Motor neuron (in vitro differentiated cells): ENCODE results near the gene APOBEC3G. TPM values are rescaled to one million over a fixed set of nuclear protein-coding genes. Genes with fewer than 3 reads are reported as not detected.
"Not testable (repeated sequence)": the region's sequence is repeated elsewhere in the genome, so short reads cannot be mapped to it uniquely, and the experiment has no call there.

ENCODE experiments used
- ATAC-seq, 8 experiments: fragments of 200-7000 bp; cut with Tn5 transposase; replicated peaks in 6 of 8; 2 replicates each; pipeline ENCODE4 v1.8.0; 2021; ENCODE audit warnings: mild to moderate bottlenecking in 8 of 8, moderate library complexity in 8 of 8
- H3K27ac ChIP-seq, 2 donors: fragments of 250-450 bp; sonication (Bioruptor Pico); 2 replicates each; pipeline ENCODE4 v1.9.0; 2021; ENCODE audit warnings: antibody characterized with exemption in 2 of 2, mild to moderate bottlenecking in 2 of 2, moderate library complexity in 1 of 2
- H3K4me1 ChIP-seq, 2 donors: fragments of 250-450 bp; sonication (Bioruptor Pico); replicated peaks in 1 of 2; 2 replicates each; pipeline ENCODE4 v1.6.1; 2021; ENCODE audit warnings: antibody characterized with exemption in 2 of 2, mild to moderate bottlenecking in 2 of 2, moderate library complexity in 1 of 2
- H3K4me3 ChIP-seq, 5 donors: fragments of 250-450 bp; sonication (Bioruptor Pico); 2 replicates each; pipeline ENCODE4 v1.9.0; 2021; ENCODE audit warnings: antibody characterized with exemption in 5 of 5, mild to moderate bottlenecking in 5 of 5, moderate library complexity in 4 of 5
- WGBS, 10 experiments: fragments of 450-650 bp; shearing (Covaris generic); methylation state at CpG; one replicate each; pipeline ENCODE4 v1.0.0; 2022; 5-methylcytosine and 5-hydroxymethylcytosine counted together
- in situ Hi-C, 9 experiments: fragments of 400-800 bp; cut with MboI; loops; one replicate each; pipeline ENCODE4 v1.15.0; 2021; ENCODE audit warnings: low sequenced_read_pairs in 9 of 9, low pct_unique_long_range_greater_than_20kb in 2 of 9; ENCODE audit not compliant: unreplicated experiment in 9 of 9
- total RNA-seq, 8 experiments: library from RNA; unstranded; fragments of 300-600 nt; gene quantifications; 2 replicates each; pipeline versions ENCODE4 v1.2.3 to v1.2.4, GENCODE V29; 2022

The APOBEC3G gene
- total RNA-seq, 8 experiments from 2014 or later, result 0.83 to 21.2 (median 4.3) TPM

DNA sequence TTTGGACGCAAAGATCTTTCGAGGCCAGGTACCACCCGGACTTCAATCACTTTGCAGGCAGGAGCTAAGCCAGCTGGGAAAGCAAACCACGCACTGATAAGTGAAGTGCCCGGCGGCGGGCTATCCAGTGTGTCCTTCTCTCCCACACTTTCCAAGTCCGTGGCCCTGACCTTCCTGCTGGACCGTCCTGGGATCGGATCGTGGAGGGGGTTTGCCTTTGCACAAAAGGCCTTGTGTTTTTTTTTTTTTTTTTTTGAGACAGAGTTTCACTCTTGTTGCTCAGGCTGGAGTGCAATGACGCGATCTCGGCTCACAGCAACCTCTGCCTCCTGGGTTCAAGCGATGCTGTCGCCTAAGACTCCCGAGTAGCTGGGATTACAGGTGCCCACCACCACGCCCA lies 34.0 kb upstream of the APOBEC3G start:
- peaks cover 38 to 42% of the 10 kb centered on the region in 2 donors for H3K4me1 ChIP-seq
- H3K4me3 ChIP-seq, H3K27ac ChIP-seq, ATAC-seq, in situ Hi-C loops: not testable (repeated sequence)
- WGBS, 10 experiments, result 95% methylated on average over 3 of the region's 18 CpGs; no CpG with 5 or more reads in 9 of the 10 experiments

- in situ Hi-C loops, H3K4me3 ChIP-seq, H3K27ac ChIP-seq: not testable (repeated sequence)
- WGBS, 10 experiments, result 40 to 86% (median 60%) methylated on average over 1 to 7 of the region's 14 CpGs; no CpG with 5 or more reads in 6 of the 10 experiments
- peak in 3 of 8 experiments; percentile 28 to 49 (median 29) for ATAC-seq
- H3K4me1 ChIP-seq, result peaks cover 30 to 32% of the 10 kb centered on the region in 2 donors
Measured at GRCh38 chr22:39045136-39045535, 31.9 kb upstream of the APOBEC3G start.

GRCh38 chr22:39049486-39049885 lies 27.6 kb upstream of the APOBEC3G start:
- 87 to 100% (median 95%) methylated on average over 1 to 6 of the region's 7 CpGs; no CpG with 5 or more reads in 1 of the 10 experiments for WGBS, 10 experiments
- not testable (repeated sequence) for ATAC-seq

DNA sequence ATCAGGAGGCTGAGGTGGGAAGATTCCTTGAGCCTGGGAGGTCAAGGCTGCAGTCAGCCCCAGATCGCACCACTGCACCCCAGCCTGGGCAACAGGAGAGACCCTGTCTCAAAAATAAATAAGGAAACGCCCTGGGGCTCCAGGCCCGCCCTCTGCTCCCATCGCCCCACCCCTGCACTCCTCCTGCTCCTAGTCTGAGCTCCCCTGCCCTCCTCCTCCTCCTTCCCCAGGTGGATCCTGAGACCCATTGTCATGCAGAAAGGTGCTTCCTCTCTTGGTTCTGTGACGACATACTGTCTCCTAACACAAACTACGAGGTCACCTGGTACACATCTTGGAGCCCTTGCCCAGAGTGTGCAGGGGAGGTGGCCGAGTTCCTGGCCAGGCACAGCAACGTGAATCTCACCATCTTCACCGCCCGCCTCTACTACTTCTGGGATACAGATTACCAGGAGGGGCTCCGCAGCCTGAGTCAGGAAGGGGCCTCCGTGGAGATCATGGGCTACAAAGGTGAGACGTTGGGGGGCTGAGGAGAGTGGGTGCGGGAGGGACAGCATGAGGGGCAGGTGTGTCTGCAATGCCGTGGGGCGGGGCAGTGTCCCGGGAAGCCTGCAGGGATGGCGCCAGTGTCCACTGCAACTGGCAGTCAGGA lies 25.1 kb upstream of the APOBEC3G start:
- in situ Hi-C loops, ATAC-seq, H3K4me1 ChIP-seq, H3K27ac ChIP-seq, H3K4me3 ChIP-seq: not testable (repeated sequence)
- 70 to 90% (median 80%) methylated on average over 2 of the region's 18 CpGs; no CpG with 5 or more reads in 7 of the 10 experiments for WGBS, 10 experiments

More at GRCh38 chr22:39049486-39049885, 27.6 kb upstream of the APOBEC3G start:
- H3K27ac ChIP-seq, H3K4me3 ChIP-seq, in situ Hi-C loops: not testable (repeated sequence)
- H3K4me1 ChIP-seq, result peaks cover 13% of the 10 kb centered on the region in 2 donors

- in situ Hi-C loops, result no loop called here
- no peak overlapping the region for H3K4me3 ChIP-seq
- no peak for ATAC-seq
- WGBS, 10 experiments, result 30 to 100% (median 94%) methylated on average over 1 to 7 of the region's 11 CpGs; no CpG with 5 or more reads in 1 of the 10 experiments
- H3K4me1 ChIP-seq, result no peaks in the 10 kb centered on the region
- H3K27ac ChIP-seq, result no peak overlapping the region
Measured at GRCh38 chr22:39055658-39056057, 21.4 kb upstream of the APOBEC3G start.

GRCh38 chr22:39061290-39061689 lies 15.8 kb upstream of the APOBEC3G start:
- H3K4me3 ChIP-seq, H3K4me1 ChIP-seq, H3K27ac ChIP-seq, ATAC-seq, in situ Hi-C loops: not testable (repeated sequence)
- WGBS, 10 experiments, result 33 to 80% (median 79%) methylated on average over 1 to 5 of the region's 6 CpGs; no CpG with 5 or more reads in 3 of the 10 experiments

- H3K4me1 ChIP-seq, ATAC-seq, in situ Hi-C loops, H3K27ac ChIP-seq, H3K4me3 ChIP-seq: not testable (repeated sequence)
- 40 to 93% (median 83%) methylated on average over 1 to 10 of the region's 10 CpGs; no CpG with 5 or more reads in 3 of the 10 experiments for WGBS, 10 experiments
Measured at GRCh38 chr22:39061951-39062350, 15.1 kb upstream of the APOBEC3G start.

GRCh38 chr22:39063904-39064303 lies 13.2 kb upstream of the APOBEC3G start:
- WGBS, 10 experiments, result no CpG with 5 or more reads among the region's 8 CpGs
- in situ Hi-C loops, H3K4me1 ChIP-seq, ATAC-seq, H3K27ac ChIP-seq, H3K4me3 ChIP-seq: not testable (repeated sequence)

DNA sequence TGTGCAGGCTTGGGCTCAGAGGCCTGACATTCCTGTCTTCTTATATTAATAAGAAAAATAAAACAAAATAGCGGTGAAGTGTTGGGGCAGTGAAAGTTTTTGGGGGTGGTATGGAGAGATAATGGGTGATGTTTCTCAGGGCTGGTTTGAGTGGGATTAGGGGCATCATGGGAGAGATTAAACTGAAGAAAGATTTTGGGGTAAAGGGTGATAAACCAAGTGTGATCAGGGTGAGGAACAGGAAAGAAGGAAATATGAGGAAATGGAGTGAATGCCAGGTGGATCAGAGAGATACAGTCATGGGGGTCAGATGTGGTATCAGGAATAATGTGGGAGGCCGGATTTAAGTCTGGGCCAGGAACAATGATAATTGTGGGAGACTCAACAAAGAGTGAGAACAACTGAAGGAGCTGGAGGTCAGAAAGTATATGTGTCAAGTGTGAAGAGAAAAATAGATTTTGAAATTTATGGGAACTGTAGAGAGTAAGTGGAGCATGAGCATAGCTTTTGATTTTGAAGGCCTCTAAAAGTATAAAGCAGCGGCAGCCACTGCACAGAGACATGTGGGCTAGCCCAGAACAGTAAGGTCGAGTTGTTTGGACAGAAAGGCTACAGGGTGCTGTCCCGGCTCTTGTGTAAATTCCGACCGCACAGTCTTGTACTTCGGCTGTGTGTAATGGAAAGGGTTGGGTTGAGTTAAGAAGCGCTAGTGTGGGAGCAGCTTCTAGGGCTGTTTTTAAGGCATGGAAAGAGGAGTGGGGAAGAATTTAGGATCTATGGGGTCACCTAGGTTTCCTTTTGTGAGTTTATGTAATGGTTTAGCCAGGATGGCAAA lies 10.4 kb upstream of the APOBEC3G start:
- not testable (repeated sequence) for H3K4me1 ChIP-seq
- WGBS, 10 experiments, result 37 to 100% (median 86%) methylated on average over 3 to 9 of the region's 9 CpGs

GRCh38 chr22:39068033-39068785 lies 8.9 kb upstream of the APOBEC3G start:
- WGBS, 10 experiments, result 46 to 90% (median 83%) methylated on average over 2 to 9 of the region's 13 CpGs
- H3K4me1 ChIP-seq, result no peaks in the 10 kb centered on the region
- in situ Hi-C loops, result no loop called here
- no peak for ATAC-seq
- H3K27ac ChIP-seq, result no peak overlapping the region
- no peak overlapping the region for H3K4me3 ChIP-seq

More for the DNA sequence above, 10.4 kb upstream of the APOBEC3G start:
- in situ Hi-C loops, ATAC-seq, H3K27ac ChIP-seq, H3K4me3 ChIP-seq: not testable (repeated sequence)

DNA sequence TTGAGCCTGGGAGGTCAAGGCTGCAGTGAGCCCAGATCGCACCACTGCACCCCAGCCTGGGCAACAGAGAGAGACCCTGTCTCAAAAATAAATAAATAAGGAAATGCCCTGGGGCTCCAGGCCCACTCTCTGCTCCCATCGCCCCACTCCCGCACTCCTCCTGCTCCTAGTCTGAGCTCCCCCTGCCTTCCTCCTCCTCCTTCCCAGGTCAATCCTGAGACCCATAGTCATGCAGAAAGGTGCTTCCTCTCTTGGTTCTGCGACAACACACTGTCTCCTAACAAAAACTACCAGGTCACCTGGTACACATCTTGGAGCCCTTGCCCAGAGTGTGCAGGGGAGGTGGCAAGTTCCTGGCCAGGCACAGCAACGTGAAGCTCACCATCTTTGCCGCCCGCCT lies 6.9 kb upstream of the APOBEC3G start:
- no peak overlapping the region for H3K4me3 ChIP-seq
- H3K4me1 ChIP-seq, result peaks cover 0 to 6% of the 10 kb centered on the region in 2 donors
- 100% methylated on average over 1 to 2 of the region's 7 CpGs; no CpG with 5 or more reads in 4 of the 10 experiments for WGBS, 10 experiments
- no peak overlapping the region for H3K27ac ChIP-seq
- no peak for ATAC-seq
- in situ Hi-C loops, result no loop called here

- in situ Hi-C loops, H3K4me3 ChIP-seq, H3K27ac ChIP-seq, ATAC-seq: not testable (repeated sequence)
- 83% methylated on average over 2 of the region's 7 CpGs; no CpG with 5 or more reads in 9 of the 10 experiments for WGBS, 10 experiments
- peaks cover 16 to 18% of the 10 kb centered on the region in 2 donors for H3K4me1 ChIP-seq
Measured at GRCh38 chr22:39072581-39072981, 4.5 kb upstream of the APOBEC3G start.
